Umbilical cord (tissue), 2 donors: ENCODE data around the gene SELENOS. TPM values are rescaled to one million over a fixed set of nuclear protein-coding genes. Genes with fewer than 3 reads are reported as not detected.
A peak's percentile ranks its signal among the peaks of the same experiment; 100 is the strongest.

Experiments used
- DNase-seq: peaks from one replicate; pipeline ENCODE4 v3.0.0-alpha.2; 2015; ENCODE audit warnings: low spot score
- total RNA-seq: library from RNA; depleted of rRNA; stranded (reverse); fragments of >200 nt; gene quantifications from one replicate; pipeline ENCODE4 v1.2.3, GENCODE V29; 2014; ENCODE audit warnings: low replicate concordance; ENCODE audit not compliant: insufficient read depth

Gene SELENOS
- total RNA-seq, 1 donor from 2014 or later = 89.8 TPM

DNA sequence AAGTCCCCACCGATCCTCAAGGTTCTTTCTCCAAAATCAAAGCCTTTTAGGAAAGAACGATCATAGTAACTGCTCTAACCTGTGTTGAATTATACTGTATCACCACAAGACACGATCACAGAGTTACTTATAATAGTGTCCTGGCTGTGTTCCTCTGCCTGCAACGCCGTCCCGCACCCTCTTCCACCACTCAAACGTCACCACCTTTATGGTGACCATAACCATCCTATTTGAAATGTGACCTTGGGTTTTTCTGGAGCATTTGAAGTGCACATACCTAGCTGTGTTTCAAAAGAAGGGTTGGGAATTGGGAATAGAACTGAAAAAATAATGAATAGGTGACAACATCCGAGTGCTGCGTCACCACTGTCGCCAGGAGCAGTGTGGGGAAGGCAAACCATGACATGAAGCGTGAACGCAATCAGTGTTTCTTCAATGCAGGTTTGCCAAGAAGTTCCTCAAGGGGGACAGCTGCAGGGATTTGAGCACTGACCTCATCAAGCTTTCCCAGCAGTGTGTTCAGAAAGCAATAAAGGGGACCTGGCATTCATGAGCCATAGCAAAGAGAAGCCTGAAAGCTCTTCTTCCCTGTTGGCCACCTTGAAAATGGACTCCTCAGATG, 769 bp upstream of the SELENOS start:
- DNase-seq = no peak

DNA sequence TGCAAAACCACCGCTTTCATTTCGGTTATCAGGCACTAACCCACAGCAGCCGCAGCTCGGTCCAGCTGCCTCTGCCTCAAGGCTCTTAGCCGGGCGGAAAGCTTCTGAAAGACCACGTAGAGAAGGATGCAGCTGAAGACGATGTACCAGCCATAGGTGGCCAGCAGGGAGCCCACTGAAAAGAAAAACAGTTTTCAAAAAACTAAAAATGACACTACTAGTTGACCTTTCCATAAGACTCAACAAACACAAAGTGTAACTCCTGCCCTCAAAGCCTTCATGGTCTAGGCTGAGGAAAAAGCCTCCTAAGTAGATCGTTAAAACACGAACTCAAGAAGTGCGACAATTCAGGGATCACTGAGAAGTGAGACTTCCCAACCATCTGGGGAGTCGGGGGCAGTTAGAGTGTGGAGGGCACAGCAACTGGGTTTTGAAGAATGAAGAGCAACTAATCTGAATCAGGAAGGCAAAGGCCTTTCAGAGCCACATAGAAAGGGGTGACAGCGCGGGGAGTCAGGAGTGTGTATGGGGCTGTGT, 716 bp downstream of the SELENOS start:
- DNase-seq = peak; percentile 19

DNA sequence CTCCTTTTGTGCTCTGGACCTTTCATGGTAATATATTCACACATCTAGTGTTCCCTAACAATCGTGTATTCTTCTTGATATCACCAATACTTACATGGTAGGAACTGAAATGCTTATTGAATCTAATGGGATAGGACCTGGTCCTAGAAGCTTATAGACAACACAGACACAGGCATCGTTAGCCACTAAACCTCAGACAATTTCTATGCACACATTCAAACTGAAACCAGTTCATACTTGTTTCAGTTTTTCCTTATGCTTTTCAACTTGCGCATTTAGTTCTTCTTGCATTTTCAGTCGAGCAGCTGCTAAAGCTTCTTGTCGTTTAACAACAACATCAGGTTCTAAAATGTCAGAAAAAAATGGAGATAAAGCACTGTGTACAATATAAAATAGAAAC, 2.3 kb downstream of the SELENOS start:
- no peak for DNase-seq

DNA sequence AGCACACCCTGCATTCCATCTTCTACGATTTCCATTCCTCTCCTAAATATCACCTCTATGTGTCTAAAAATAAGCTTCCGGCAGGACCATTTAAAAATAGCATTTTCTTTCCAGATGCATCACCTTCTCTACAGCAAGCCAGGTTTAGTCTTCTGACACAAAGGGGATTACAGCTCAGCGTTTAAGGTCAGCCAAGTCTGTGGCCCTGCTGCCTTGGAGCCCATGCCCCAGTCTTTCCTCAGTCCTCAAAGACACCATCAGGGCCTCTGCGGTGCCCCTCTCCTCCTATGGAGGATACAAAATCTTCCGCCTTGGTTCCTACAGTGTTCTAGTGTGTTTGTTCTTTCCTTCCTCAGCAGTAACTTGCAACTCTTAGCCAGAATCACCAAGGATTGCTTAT, 3.8 kb downstream of the SELENOS start:
- DNase-seq = no peak

DNA sequence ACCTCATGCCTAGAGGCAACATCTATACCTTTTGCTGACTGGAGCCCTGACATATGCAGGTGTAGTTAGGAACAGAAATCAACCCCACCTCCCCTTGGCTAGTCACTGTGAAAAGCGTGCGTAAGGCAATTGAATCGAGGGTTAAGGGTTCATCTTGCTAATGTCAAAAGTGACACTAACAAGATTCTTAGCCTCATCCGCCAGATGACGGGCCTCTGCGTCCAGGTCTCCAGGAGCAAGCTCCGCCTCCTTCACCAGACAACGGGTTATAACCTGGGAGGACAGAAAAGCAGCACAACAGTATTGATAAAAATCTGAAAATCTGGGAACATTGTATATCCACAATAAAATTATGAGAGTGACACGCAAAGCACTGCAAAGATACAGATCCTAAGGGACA, 4.7 kb downstream of the SELENOS start:
- DNase-seq = no peak

DNA sequence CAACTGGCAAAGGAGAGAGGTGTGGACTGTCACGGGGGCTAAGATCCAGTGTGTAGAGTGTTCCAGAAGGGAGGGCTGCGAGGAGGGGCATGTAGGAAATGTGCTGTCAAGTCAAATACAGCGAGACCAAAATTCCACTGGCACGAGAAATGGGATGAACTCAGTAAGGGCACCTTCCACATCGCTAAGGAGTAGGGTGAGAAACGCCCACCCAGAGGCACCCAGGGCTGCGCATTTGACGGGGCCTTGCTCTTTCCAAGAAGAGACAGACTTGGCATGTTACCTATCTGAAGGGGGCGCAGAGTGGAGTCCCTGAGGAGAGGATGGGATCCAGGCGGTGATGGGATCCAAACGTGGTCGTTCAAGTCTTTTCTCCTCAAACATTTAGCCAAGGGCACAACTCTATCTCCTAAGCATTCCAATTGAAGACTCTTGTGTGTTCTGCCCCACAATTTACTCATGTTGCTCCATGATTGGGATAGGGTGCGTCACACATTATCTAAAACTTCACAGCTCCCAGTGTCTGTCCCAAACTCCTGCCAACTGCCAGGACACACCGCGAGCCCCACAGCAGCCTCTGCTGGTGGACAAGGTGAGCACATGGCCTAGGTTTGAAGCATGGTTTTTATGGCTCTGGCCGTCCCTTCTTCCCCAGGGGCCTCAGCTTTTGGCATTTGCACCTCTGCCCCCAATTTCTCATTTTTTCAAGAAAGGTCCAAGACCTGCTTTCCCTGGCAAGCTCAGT, 7.6 kb downstream of the SELENOS start:
- no peak for DNase-seq

DNA sequence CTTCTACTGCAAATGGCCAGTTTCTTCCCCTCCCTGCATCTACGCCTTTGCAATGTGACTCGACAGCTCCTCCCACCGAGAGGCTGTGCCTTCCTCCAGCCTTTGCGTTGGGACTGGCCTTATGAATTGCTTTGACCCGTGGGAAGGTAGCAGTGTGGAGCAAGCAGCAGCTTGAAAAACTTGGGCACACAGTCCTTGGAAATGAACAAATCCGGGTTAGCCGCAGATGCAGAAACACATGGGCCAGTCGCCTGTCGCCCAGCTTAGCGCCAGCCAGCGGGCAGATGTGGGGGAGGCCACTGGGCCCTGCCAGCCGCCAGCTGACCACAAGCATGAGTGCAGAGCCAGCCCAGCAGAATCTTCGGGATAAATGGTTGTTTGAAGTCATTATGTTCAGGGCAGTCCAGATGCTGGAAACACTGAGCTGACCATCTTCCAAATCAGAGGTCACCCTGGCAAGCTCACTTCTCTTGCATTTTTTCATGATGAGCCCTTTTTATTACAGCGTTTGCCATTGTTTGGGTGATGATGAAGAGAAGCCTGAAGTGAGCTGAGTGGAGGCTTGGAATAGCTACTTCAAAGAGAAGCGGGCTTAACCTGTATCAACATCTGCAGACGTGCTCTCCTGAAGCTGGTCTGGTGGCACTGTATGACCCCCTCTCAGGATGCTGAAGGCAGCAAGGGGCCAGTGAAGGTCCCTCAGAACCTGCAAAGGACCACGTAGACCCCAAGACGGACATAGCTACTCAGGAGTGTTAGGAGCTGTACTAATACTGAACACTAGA, 9.8 kb downstream of the SELENOS start:
- no peak for DNase-seq

DNA sequence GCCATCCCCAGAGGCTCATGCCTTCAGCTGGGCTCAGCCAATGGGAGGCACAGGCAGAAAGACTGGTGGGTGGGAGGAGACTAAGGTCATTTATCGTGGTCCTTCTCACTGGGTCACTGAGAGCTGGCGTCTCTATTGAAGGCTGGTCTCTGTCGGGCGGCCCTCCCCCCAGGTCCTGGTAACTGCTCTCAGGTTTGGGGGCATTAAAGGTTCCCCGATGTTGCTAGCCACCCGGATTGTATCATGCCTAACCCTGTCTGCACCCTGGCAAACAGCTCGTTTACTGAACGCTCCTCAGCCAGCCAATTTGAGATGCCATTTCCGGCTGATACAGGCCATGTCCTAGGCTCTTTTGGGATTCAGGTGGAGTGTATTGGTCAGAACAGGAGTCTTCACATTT, 10.5 kb downstream of the SELENOS start:
- no peak for DNase-seq

DNA sequence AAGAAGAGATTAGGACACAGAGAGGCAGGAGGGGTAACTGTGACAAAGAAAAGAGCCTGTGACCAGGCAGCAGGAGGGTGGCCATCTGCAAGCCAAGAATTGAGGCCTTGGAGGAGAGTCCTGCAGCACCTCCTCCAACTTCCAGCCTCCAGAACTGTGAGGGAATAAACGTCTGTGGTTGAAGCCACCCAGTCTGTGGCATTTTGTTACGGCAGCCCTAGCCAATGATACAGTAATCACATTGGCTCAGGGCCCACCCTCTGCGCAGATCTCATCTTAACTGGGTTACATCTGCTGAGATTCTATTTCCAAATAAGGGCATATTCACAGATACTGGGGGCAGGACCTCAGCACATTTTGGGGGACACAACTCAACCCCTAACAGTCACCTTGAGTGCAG, 11.3 kb downstream of the SELENOS start:
- no peak for DNase-seq

DNA sequence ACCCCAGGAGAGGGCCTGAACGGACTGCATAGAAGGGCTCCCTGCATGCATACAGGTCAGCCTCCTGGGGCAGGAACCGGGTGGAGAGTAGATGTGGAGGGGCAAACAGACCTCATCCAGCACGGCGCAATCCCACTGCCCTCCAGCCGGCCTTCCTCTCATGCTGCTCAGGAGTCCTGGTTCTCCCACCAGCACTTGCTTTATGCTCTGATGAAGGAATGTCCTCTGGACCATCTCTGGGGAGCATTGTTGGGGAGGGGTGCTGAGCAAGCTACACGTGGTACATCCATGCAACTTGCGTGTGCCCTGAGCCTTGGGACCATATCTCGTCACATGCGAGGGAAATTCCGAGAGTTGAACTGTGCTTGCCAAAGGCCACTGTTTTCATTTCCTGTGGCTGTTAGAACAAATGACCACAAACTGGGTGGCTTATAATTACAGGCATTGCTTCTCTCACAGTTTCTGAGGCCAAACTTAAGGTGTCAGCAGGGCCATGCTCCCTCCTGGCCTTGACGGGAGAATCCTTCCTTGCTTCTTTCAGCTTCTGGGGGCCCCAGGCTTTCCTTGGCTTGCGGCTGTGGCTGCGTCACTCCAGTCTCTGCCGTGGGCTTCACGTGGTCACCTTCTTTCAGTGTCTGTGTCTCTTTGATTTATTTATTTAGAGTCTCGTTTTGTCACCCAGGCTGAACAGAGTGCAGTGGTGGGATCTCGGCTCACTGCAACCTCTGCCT, 12.2 kb downstream of the SELENOS start:
- no peak for DNase-seq

DNA sequence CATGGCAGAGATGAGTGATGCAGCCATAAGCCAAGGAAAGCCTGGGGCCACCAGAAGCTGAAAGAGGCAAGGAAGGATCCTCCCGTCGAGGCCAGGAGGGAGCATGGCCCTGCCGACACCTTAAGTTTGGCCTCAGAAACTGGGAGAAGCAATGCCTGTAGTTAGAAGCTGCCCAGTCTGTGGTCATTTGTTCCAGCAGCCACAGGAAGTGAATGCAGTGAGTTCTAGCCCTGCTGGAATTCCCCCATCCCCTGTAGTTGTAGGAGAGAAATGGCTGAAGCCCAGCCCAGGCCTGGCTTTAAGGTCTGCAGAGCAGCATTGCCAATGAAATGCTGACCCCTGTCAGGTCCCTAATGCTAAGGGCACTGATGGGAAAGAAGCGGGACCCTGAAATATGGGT, 13.3 kb downstream of the SELENOS start:
- DNase-seq = no peak

DNA sequence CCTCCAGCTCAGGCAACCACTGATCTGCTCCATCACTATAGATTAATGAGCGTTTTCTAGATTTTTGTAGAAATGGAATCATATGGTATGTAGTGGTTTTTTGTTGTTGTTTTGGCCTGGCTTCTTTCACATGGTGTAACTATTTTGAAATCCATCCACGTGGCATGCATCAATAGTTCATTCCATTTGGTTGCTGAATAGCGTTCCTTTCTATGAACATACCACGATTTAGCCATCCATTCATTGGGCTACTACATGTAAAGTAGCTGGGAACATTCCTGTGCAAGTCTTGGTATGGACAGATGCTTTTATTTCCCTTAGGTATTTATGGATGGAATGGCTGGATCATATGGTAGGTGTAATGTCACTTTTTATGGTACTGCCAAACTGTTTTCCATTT, 14.7 kb downstream of the SELENOS start:
- DNase-seq = no peak

DNA sequence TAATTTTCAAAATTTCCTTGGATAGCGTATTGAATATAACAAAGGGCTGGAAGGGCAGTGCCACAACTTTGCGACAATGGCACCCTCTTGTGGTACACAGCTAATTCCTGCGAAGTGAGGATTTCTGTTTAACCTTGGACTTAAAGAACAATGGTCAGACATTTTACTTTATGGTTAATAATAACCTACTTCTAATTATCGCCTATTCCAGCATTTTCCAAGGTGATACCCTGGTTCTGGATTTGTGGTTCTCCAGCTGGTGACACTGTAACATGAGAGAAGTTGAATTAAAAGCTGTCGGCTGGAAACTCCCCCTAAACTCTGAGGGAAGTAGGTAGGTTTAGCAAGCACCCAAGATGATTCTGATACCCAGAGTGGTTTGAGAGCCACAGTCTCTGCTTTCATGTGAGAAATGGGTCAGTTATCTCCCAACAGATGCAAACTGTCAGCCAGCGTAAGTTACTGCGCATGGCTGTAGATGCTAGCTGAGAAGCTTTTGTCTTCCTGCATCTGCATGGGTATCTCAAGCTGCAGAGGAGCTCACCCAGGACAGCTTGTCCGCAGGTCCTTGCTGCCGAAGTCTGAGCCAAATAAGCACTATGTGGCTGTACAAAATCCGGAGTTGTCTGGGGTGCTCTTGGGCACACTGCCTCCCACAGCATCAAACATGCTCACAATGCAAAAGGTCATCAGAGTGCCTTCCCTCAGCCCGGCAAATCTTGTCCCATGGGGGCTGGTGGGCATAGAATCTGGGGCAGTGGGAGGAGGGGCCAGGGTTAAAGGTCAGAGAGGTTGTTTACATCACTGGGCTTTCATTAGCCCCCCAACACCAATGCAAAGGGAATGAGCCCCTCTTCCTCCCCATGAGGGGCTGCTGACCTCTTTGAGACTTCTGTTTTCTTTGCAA, 18.8 kb downstream of the SELENOS start:
- DNase-seq = peak; percentile 77

DNA sequence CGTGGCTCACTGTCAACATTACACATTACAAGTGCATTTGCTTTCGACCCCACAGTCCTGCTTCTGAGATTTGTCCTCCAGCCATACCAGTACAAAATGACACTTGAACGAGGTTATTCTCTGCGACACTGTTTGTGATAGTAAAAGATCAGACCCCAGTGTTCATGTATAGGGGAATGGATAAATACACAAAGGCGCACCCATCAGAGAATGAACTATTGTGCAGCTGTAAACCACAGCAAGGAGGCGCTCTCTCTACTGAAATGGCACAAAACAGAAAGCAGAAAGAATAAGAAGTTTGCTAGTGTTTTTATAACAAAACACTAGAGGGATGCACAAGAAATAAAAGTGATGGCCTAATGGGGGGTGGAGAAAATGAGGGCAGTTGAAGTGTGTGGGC, 20.5 kb downstream of the SELENOS start:
- no peak for DNase-seq

DNA sequence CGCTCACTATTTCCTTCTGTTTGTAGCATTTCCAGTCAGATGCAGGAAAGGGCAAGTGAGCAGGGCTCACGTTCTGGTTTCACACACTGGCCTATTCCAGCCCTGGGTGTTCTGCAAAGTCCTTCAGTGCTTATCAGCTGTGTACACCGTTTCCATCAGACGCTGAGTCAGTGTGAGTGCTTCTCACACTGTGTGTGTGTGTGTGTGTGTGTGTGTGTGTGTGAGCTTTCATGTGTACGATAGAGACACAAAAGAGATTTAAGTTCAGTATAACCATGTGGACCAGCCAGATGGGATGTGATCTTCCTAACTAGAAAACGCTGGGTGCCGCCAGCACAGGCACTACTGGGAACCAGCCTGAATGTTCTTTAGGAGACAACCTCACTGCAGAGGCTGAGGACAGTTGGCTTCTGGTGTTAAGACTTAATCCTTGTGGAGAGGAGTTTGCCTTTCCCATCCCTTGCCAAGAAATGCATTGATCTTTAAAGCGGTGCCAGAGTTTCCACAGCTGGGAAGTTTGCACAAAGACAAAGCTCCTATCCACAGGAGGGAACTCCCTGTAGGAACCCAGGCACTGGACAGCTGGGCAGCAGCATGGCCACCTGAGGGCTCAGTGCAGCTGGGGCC, 21.6 kb downstream of the SELENOS start:
- peak; percentile 82 for DNase-seq

DNA sequence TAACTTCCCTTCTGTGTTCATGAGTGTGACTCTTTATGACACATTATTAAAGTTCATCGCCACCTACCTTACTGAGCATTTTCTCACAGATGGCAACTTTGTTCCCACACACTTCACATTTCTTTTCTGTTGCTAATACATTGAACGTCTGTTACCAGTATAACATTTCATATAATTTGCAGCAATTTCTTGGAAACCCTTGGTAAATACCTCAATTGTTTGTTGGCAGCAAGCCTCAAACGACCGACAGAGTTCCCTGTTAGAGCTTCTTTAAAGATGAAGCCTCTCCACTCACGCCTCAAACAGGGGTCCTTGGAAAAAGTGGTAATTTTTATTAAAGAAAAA, 22.3 kb downstream of the SELENOS start:
- DNase-seq = no peak

DNA sequence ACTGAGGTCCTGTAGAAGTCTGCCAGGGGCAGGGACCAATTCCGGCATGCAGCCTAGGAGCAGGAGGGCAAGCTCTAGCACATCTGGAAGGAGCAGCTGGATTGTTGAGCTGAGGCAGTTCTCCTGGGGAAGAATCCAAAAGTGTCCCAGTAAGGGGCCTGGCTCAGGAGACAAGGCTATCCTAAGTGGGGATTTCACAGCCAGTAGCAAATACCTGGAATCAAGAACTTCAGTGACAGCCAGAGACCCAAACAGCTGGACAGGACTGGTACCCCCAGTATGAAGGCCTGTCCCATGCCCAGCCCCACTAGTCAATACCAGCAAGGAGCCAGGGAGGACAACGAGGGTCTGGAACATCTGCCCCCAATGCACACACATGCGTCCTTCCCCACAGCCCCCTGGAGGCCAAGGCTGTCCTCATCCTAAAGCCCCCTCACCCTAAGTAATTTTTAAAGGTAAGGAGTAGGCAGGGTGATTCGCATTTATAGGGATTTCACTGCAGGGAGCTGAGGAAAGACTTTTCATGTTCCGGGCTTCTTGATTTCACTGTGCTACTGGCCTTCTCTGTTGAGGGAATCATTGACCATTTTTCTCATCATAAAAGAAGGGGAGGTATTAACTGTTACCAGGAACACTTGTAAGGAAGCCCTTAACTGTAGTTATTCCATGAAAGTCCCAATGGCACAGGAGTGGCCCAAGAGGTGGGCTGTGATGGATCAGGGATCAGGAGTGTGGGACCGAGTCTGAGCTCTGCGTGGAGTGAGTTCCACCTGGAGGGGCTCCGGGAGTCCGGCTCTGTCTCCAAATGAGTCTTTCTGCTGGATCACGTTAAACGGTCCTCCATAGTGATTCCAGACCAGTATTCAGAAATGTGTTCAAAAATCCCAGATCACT, 22.9 kb downstream of the SELENOS start:
- DNase-seq = no peak

DNA sequence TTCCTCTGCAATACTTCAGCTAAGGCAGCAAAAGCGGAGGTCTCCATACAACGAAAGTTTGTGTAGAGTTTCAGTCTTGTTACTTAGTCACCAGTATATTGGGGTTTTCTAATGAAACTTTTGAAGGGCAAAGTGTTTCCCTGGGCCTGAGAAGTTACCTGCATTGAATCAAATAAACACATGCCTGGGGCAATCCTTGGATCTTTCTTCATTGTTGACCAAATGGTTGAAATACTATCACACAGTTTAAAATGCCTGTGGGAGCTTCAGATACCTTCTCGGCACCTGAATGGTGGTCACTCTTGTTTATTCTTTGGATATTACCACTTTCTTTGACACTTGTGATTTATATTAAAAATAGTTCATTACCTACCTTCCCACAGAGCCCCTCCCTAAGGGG, 24.4 kb downstream of the SELENOS start:
- DNase-seq = no peak
